LHCN-M2 (cell line): ENCODE results near the gene PLEKHG2. TPM values are rescaled to one million over a fixed set of nuclear protein-coding genes. Genes with fewer than 3 reads are reported as not detected.

Source experiments
- DNase-seq: peaks from one replicate; pipeline ENCODE4 v3.0.0-alpha.2; 2012; ENCODE audit warnings: low read depth
- total RNA-seq: library from RNA; depleted of rRNA; stranded (reverse); fragments of >200 nt; gene quantifications from 2 replicates; pipeline ENCODE4 v1.2.3, GENCODE V29; 2014

PLEKHG2 gene
- total RNA-seq, 1 experiment from 2014 or later = 23.4 TPM

DNA sequence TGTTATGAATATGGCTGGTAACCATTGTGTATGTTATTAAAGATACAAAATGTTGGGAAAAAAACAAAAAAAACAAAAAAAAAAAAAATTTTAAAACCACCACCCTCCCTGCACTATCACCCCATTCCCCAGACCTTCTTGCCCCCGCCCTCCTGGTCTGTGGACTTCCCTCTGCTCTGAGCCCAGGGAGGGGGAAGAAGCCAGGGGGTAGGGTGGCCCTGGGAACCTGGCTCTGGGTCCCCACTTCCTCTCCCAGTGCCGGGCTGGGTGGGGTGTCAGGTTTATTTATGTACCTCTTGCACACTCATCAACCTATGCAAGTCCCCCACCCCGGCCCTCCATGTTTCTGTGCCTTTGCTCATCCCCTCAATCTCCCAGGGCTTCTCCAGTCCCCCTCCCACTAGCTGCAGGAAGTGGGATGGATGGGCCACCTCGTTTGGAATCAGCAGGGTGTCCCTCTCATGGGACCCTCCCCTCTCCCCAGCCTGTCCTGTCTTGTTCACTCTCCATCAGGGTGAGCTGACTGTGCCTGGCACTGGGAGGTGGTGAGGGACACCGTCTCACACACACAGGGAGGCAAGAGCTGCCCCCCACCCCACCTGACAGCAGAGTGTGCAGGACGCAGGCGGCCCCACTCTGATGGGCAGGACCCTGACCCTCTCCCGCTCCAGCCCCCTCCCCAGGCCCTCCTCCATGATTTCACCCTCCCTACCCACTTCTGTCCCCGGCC lies 27.5 kb upstream of the PLEKHG2 start:
- DNase-seq = no peak

DNA sequence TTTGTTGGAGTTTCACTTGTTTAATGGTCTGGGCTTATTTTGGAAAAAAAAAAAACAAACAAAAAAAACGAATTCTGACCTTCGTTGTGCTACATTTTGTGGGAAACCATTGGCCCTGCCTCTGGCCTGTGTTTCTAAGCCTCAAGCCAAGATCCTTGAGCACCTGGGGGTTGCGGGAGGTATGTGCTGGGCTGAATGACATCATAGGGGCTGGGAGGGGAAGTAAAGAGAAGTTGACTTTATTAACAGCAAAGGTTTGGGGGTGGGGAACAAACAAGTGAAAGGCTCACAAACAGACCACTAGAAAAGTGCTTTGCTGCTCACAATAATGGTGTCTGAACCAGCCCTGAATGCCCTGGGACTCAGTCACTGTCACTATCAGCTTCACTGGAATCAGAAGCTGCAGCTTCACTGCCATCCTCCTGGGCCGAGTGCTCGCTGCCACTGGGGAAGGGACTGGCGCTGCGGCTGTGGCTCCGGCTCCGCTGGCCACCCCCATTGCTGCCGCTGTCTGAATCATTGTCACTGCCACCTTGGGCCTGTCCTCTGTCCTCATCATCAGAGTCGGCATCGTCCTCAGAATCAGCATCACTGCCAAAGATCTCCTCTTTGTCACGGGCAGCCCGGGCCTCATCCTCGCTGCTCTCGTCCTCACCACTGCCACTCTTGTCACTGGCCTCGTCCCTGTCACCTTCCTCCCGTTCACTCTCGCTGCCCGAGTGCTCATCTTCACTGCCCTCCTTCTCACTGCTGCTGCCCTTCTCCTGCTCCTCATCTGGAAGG lies 26.6 kb upstream of the PLEKHG2 start:
- DNase-seq = no peak

GRCh38 chr19:39386557-39386956 lies 25.9 kb upstream of the PLEKHG2 start:
- DNase-seq = no peak

- DNase-seq = no peak
Observed at GRCh38 chr19:39388657-39389056, 23.8 kb upstream of the PLEKHG2 start.

DNA sequence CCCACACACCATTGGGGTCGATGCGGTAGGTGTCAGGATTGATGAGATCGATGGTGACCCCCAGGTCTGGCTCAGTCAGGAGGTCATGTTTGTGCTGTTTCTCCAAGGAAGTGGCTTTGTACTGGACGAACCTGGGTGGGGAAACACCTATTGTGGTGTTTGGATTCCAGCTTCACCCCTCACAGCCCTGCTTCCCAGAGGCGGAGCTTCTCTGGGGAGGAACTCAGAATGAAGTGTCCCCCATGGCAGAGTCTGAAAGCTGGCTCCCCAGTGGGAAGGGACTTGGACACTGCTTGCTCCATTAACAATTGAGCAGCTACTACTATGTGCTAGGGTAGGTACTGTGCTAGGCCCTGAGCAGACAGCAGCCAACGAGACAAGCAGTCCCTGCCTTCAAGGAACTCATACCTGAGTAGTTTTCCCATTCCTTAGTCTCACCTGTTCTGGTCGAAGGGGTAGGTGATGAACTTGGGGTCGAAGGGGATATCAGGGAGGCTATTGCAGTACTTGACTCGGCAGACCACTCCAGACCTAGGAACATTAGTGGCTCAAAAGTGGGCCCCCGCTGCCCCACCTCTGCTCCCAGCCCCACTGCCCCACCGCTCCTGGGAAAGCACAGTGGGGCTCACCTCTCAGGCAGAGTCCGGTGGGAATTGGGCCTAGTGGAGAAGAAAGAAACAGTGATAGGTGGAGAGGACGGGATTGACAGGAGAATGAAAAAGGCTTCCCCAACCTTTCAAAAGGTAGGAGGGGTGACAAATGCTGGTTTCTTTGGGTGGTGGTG lies 22.6 kb upstream of the PLEKHG2 start:
- no peak for DNase-seq

DNA sequence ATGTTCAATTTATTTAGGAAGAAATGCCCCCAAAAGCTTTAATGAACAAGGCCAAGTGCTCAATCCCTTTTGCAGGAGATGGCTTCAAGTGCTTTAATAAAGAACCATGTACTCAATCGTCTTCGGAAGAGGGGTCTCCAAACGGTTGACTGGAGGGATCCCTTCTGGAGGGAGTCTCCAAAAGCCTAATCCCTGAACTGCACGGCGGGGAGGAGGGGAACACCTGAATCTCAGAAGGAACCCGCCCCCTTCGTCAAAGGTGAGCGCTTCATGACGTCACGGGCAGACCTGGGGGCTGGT lies 22.1 kb upstream of the PLEKHG2 start:
- no peak for DNase-seq

DNA sequence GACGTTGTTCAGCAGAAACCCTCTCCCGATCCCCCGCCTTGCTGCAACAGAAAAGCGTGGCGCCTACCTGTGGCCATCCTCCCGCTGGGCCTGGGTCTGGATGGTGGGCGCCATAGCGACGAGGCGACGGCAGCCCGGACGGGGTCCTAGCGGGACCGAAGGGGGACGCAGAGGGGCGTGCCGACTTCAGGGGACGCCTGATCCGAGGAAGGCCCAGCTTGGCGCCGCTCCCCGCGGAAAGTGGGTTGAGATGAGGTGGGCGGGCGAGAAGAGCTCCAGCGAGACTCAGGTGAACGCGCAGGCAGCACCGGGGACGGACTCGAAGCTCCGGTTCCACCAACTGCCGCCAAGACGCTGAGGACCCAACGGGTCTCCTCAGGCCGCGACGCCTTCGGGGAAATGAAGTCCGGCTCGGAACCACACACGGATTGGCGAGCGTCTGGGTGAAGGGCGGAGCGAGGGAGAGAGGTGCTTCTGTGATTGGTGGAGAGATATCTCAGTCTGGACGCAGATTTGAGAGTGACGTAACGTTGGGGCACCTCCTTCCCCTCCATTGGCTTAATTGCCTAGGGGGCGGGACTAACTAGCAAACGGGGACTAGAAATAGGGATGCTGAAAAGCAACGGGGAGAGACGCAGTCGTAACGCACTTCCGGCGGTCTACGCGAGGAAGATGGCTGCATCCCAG lies 21.6 kb upstream of the PLEKHG2 start, which contains the start of the genes MED29 and PAF1:
MED29 (plus strand) TSS at position 628 of the 687 bp plus-strand sequence; CDS start at position 673, 45 bp downstream.
PAF1 (minus strand) TSS at position 356 of the 687 bp plus-strand sequence; CDS start at position 114, 242 bp downstream.
- DNase-seq = peak; percentile 100

DNA sequence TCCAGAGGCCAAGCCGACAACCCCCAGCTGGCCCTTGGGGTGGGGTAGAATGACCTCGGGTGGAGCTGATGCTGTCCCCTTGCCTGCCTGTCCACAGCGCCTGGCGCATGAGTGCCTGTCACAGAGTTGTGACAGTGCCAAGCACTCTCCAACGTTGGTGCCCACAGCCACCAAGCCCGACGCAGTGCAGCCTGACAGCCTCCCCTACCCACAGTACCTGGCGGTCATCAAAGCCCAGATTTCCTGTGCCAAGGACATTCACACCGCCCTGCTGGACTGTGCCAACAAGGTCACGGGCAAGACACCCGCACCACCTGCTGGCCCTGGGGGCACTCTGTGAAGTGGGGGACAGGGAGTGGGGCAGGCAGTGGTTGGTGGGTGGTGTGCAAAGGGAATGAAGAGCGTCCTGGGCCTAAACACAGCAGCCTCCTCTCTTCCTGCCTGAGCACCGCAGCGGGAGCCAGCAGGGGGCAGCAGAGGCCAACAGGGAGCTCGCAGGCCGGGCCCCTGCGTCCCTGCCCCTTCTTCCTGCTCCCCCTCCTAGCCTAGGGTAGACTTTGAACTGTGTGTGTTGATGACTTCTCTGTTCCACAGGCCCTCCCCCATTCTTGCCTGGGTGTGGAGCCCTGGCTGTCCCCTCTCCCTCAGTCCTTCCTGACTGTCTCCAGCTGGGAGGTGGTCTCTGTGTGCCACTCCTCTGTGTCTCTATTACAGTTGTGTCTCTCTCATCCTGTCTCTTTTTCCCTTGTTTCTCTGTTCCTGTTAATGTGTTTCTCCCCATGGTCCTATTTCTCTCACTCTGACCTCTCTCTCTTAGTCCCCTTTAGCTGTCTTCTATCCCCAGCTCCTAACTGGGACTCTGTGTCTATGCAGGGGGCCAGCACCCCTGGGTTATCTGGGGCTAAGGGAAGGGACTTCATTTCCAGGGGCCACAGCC lies 14.8 kb upstream of the PLEKHG2 start:
- DNase-seq = peak; percentile 78

GRCh38 chr19:39398297-39398864 lies 14.1 kb upstream of the PLEKHG2 start:
- peak; percentile 82 for DNase-seq

- no peak for DNase-seq
Observed at GRCh38 chr19:39399668-39400050, 12.8 kb upstream of the PLEKHG2 start.

GRCh38 chr19:39400061-39400460 lies 12.4 kb upstream of the PLEKHG2 start:
- no peak for DNase-seq

GRCh38 chr19:39401070-39401548 lies 11.4 kb upstream of the PLEKHG2 start:
- no peak for DNase-seq

GRCh38 chr19:39401549-39402345 lies 10.7 kb upstream of the PLEKHG2 start:
- DNase-seq = peak; percentile 63

GRCh38 chr19:39402346-39403300 lies 9.8 kb upstream of the PLEKHG2 start:
- DNase-seq = peak; percentile 87

DNA sequence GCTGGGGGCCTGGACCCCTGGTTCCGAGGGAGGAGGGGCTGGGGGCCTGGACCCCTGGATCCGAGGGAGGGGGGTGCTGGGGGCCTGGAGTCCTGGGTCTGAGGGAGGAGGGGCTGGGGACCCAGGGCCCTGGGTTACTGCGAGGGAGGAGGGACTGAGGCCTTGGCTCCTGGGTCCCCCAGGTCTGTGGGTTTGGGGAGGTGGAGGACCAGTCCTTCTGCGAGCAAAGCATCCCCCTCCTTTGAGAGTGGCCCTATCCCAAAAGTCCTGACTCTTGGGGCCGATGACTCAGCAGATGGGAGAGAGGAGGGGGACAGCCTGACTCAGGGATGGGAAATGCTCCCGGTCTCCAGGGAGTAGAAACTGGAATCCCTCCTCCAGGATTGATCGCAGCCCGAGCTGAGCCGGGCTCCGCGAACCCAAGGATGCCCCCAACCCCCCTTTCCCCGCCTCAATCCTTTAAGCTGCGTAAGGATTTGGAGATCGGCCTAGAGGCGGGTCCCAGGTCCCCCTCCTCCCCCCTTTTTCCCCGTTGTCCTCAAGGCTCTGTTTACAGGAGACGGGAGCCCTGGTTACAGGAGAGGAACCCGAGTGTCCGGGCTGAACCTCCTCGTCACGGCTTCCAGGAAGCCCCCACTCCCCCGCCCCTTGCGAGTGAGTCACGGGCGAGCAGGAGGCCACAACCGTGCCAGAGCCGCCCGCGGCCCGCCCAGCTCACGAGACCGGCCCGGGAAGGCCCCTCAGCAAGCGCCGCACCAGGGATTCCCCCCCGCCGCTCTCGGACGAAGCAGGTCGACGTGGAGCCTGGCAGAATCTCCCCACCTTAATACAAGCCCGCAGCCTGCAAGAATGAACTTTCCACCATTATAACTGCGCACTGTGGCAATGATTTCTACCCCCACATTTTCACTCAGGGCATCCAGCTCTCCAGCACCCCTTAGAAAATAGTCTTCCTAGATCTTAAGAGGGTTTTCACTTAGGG lies 8.8 kb upstream of the PLEKHG2 start:
- peak; percentile 99 for DNase-seq

DNA sequence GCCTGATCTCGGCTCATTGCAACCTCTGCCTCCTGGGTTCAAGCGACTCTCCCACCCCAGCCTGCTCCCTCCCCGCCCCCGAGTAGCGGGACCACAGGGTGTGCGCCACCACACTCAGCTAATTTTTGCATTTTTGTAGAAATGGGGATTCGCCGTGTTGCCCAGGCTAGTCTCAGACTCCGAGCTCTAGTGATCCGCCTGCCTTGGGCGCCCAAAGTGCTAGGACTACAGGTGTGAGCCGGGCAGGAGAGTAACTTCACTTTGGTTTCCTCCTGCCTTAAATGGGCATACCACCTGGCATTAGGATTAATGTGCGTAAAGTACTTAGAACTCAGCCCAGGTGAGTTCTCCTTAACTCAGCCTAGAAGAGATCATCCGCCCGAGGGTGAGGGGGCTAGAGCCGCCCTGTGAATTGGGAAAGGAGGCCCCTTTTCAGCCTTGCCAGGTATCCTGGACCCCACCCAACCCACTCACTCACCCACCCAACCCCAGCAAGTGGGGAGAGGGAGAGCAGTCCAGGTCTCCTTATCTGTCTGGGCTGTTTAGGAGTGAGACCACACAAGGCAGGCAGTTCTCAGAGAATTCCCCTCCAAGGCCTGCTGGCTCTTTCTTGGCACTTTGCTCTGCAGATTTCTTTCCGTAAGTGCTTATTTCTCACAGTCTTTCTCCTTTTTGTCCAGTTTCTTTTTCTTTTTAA lies 7.1 kb upstream of the PLEKHG2 start:
- no peak for DNase-seq
